Fibroblast of lung (primary cell): ENCODE measurements around the gene TMEM63B. TPM values are rescaled to one million over a fixed set of nuclear protein-coding genes. Genes with fewer than 3 reads are reported as not detected.

ENCODE experiments used
- DNase-seq, 2 donors: peaks; one replicate each; pipeline versions ENCODE4 v3.0.0 to v3.0.0-alpha.2; 2010; ENCODE audit warnings: low read depth in 2 of 2
- H2AFZ ChIP-seq: 2 replicates; pipeline ENCODE4 v1.5.1; 2012; ENCODE audit warnings: low read length, control low read depth, inconsistent platforms
- H3K27ac ChIP-seq: 2 replicates; pipeline ENCODE4 v1.5.1; 2011; ENCODE audit warnings: low read length, control low read depth; ENCODE audit not compliant: insufficient read depth
- H3K27me3 ChIP-seq: 2 replicates; pipeline ENCODE4 v1.5.1; 2011; ENCODE audit warnings: mild to moderate bottlenecking, low read length; ENCODE audit not compliant: control insufficient read depth, insufficient read depth
- H3K36me3 ChIP-seq: 2 replicates; pipeline ENCODE4 v1.5.1; 2011; ENCODE audit warnings: low read length; ENCODE audit not compliant: control insufficient read depth, insufficient read depth
- H3K4me1 ChIP-seq: 2 replicates; pipeline ENCODE4 v1.5.1; 2011; ENCODE audit warnings: low read length; ENCODE audit not compliant: control insufficient read depth, insufficient read depth; ENCODE audit errors: extremely low read depth
- H3K4me2 ChIP-seq: 2 replicates; pipeline ENCODE4 v1.5.1; 2011; ENCODE audit warnings: low read length, control low read depth; ENCODE audit not compliant: insufficient read depth; ENCODE audit errors: extremely low read depth
- H3K4me3 ChIP-seq, 4 experiments: fragments of 200-600 bp in 1 of 4; sonication (generic) in 1 of 4; replicated peaks in 1 of 4; 2 replicates each; pipeline ENCODE4 v1.5.1; 2011 to 2016; ENCODE audit warnings: low read length in 4 of 4, low read depth in 3 of 4, mild to moderate bottlenecking in 3 of 4, control low read depth in 2 of 4, inconsistent platforms in 1 of 4, mixed read lengths in 1 of 4; ENCODE audit not compliant: insufficient read depth in 1 of 4; ENCODE audit errors: control extremely low read depth in 1 of 4
- H3K79me2 ChIP-seq: 2 replicates; pipeline ENCODE4 v1.5.1; 2012; ENCODE audit warnings: mild to moderate bottlenecking, low read length, inconsistent platforms; ENCODE audit not compliant: control insufficient read depth, insufficient read depth
- H3K9ac ChIP-seq: 2 replicates; pipeline ENCODE4 v1.5.1; 2011; ENCODE audit warnings: mild to moderate bottlenecking, low read length, control low read depth; ENCODE audit not compliant: insufficient read depth
- H3K9me3 ChIP-seq: 2 replicates; pipeline ENCODE4 v1.5.1; 2012; ENCODE audit warnings: low read depth, low read length; ENCODE audit not compliant: control insufficient read depth, insufficient read depth
- H4K20me1 ChIP-seq: 2 replicates; pipeline ENCODE4 v1.5.1; 2011; ENCODE audit warnings: low read length; ENCODE audit not compliant: control insufficient read depth, insufficient read depth; ENCODE audit errors: extremely low read depth
- EZH2 ChIP-seq: IDR thresholded peaks from 2 replicates; pipeline ENCODE4 v1.5.1; 2012; ENCODE audit warnings: low read length, control low read depth, mild to moderate bottlenecking; ENCODE audit errors: missing control alignments
- polyA plus RNA-seq, 2 donors: library from polyadenylated mRNA; depleted of rRNA in 1 of 2; stranded (reverse) in 1 of 2; unstranded in 1 of 2; fragments of >200 nt; gene quantifications; 2 replicates each; pipeline ENCODE4 v1.2.1, GENCODE V29; 2011 to 2012; ENCODE audit warnings: missing spikeins in 1 of 2
- total RNA-seq: library from RNA; depleted of rRNA; stranded (reverse); fragments of >200 nt; gene quantifications from 2 replicates; pipeline ENCODE4 v1.2.1, GENCODE V29; 2014
- TF ChIP-seq, protein P1 (sequence below), 2 donors: IDR thresholded peaks in 1 of 2; conservative IDR thresholded peaks in 1 of 2; 1 replicate in 1 of 2; 2 replicates in 1 of 2; pipeline ENCODE4 v1.5.1; 2011 to 2012; ENCODE audit warnings: low read length in 2 of 2, control low read depth in 1 of 2, inconsistent platforms in 1 of 2, low read depth in 1 of 2, mild to moderate bottlenecking in 1 of 2

TMEM63B gene
- total and polyA plus RNA-seq, 2 donors (not counting 1 experiment from before 2014, with no cell fraction given): 32.2 to 42.1 TPM

DNA sequence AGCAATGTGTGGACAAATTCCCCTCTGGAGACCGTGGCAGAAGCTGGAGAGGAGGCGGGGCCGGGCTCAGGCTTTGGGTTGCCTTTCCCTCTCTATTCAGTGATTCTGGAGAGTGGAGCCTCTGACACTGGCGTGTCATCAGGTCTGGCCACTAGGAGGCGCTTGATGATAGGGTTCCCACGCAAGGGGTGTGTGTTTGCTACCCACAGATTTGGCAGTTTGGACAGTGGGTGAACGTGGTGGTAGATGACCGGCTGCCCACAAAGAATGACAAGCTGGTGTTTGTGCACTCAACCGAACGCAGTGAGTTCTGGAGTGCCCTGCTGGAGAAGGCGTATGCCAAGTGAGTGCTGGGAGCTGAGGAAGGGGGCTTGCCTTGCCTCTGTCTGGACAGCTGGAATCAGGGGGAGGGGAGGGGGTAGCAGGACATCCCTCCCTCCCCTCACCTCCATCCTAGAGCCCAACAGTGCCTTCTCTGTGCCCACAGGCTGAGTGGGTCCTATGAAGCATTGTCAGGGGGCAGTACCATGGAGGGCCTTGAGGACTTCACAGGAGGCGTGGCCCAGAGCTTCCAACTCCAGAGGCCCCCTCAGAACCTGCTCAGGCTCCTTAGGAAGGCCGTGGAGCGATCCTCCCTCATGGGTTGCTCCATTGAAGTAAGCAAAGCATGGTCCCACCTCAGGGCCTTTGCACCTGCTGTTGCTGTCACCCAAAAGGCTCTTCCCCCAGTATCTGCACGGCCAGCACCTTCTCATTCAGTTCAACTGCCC lies 45.6 kb downstream of the TMEM63B start:
- no peak overlapping the region for H3K27ac ChIP-seq
- H3K36me3 ChIP-seq: no peaks in the 10 kb centered on the region
- DNase-seq: peak; percentile 60 to 78
- H3K9ac ChIP-seq: no peak overlapping the region
- H3K79me2 ChIP-seq: no peaks in the 10 kb centered on the region
- H3K27me3 ChIP-seq: peaks cover 6% of the 10 kb centered on the region
- no peak overlapping the region for H3K4me3 ChIP-seq
- H2AFZ ChIP-seq: no peak overlapping the region
- H3K4me2 ChIP-seq: no peak overlapping the region
- H3K4me1 ChIP-seq: peaks cover 6% of the 10 kb centered on the region
- TF ChIP-seq, protein P1, sequence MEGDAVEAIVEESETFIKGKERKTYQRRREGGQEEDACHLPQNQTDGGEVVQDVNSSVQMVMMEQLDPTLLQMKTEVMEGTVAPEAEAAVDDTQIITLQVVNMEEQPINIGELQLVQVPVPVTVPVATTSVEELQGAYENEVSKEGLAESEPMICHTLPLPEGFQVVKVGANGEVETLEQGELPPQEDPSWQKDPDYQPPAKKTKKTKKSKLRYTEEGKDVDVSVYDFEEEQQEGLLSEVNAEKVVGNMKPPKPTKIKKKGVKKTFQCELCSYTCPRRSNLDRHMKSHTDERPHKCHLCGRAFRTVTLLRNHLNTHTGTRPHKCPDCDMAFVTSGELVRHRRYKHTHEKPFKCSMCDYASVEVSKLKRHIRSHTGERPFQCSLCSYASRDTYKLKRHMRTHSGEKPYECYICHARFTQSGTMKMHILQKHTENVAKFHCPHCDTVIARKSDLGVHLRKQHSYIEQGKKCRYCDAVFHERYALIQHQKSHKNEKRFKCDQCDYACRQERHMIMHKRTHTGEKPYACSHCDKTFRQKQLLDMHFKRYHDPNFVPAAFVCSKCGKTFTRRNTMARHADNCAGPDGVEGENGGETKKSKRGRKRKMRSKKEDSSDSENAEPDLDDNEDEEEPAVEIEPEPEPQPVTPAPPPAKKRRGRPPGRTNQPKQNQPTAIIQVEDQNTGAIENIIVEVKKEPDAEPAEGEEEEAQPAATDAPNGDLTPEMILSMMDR (conservative IDR thresholded peaks at IDR 0.05 in 1 of 2, IDR thresholded peaks at IDR 0.05 in 1 of 2; ENCODE audit: low read depth in 1 of 2, low read length in 2 of 2): peak; percentile 92 to 96
- no peak for TF ChIP-seq EZH2
- no peaks in the 10 kb centered on the region for H4K20me1 ChIP-seq
- no peaks in the 10 kb centered on the region for H3K9me3 ChIP-seq

DNA sequence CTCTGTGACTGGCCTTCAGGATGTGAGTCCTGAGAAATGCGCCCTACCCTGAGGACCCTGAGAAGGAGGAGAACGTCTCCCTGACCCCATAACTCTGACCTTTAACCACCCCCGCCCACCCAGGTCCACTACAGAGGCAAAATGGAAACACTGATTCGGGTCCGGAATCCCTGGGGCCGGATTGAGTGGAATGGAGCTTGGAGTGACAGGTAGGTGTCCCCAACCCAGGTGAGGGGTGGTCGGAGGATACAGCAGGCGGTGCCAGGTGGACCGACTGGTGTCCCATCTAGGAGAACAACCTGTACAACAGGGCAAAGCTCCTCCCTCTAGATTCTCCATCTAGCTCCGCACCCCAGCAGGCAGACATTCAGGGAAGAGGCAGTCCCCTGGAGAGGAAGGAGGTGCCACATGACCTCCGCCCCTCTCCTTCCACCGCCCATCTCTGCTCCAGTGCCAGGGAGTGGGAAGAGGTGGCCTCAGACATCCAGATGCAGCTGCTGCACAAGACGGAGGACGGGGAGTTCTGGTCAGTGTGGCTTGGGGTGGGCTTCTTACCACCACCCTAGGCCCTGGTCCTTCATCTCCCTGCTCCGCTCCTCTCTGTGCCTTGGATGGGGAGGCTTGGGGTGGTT lies 48.9 kb downstream of the TMEM63B start:
- Histone ChIP-seq H3K27ac (no peak overlapping the region), H3K4me2 (no peak overlapping the region), H3K4me3 (no peak overlapping the region), H3K79me2 (no peaks in the 10 kb centered on the region), H3K9ac (no peak overlapping the region), H4K20me1 (no peaks in the 10 kb centered on the region), H3K36me3 (no peaks in the 10 kb centered on the region), H2AFZ (no peak overlapping the region), H3K27me3 (no peaks in the 10 kb centered on the region), H3K4me1 (peaks cover 8% of the 10 kb centered on the region), H3K9me3 (no peaks in the 10 kb centered on the region)
- TF ChIP-seq, protein P1 (conservative IDR thresholded peaks at IDR 0.05 in 1 of 2, IDR thresholded peaks at IDR 0.05 in 1 of 2; ENCODE audit: low read depth in 1 of 2, low read length in 2 of 2): no peak
- no peak for TF ChIP-seq EZH2
- DNase-seq: no peak

DNA sequence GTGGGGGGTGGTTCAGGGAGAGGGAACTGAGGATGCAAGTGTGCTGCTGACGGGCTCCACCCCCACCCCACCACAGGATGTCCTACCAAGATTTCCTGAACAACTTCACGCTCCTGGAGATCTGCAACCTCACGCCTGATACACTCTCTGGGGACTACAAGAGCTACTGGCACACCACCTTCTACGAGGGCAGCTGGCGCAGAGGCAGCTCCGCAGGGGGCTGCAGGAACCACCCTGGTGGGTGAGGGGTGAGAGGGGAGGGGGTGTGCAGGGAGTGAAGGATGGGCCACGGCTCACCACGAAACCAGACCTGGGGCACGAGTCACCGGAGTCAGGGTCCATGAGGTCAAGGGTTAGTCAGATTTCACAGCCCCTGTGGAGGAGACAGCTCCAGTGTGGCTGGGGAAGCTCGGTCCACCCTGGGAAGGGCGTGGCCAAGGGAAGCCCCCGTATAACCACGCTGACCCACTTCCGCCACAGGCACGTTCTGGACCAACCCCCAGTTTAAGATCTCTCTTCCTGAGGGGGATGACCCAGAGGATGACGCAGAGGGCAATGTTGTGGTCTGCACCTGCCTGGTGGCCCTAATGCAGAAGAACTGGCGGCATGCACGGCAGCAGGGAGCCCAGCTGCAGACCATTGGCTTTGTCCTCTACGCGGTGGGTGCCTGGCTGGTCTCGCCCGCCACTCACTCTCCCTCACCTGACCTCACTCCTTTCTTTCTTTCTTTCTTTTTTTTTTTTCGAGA lies 49.6 kb downstream of the TMEM63B start:
- Histone ChIP-seq H3K79me2 (no peaks in the 10 kb centered on the region), H3K4me1 (peaks cover 8% of the 10 kb centered on the region), H3K4me3 (no peak overlapping the region), H4K20me1 (no peaks in the 10 kb centered on the region), H3K36me3 (no peaks in the 10 kb centered on the region), H3K27ac (no peak overlapping the region), H2AFZ (no peak overlapping the region), H3K9ac (no peak overlapping the region), H3K27me3 (no peaks in the 10 kb centered on the region), H3K9me3 (no peaks in the 10 kb centered on the region), H3K4me2 (no peak overlapping the region)
- no peak for DNase-seq
- no peak for TF ChIP-seq EZH2
- TF ChIP-seq, protein P1 (conservative IDR thresholded peaks at IDR 0.05 in 1 of 2, IDR thresholded peaks at IDR 0.05 in 1 of 2; ENCODE audit: low read depth in 1 of 2, low read length in 2 of 2): no peak
